ENCODE data around the gene EMP2.
"Not testable (repeated sequence)": the region's sequence is repeated elsewhere in the genome, so short reads cannot be mapped to it uniquely, and the experiment has no call there.

The EMP2 gene

GRCh38 chr16:10577305-10578202, 2.8 kb downstream of the EMP2 start:
- DNase-seq = no peak

GRCh38 chr16:10576390-10577304, 3.8 kb downstream of the EMP2 start:
- no peak for DNase-seq

DNA sequence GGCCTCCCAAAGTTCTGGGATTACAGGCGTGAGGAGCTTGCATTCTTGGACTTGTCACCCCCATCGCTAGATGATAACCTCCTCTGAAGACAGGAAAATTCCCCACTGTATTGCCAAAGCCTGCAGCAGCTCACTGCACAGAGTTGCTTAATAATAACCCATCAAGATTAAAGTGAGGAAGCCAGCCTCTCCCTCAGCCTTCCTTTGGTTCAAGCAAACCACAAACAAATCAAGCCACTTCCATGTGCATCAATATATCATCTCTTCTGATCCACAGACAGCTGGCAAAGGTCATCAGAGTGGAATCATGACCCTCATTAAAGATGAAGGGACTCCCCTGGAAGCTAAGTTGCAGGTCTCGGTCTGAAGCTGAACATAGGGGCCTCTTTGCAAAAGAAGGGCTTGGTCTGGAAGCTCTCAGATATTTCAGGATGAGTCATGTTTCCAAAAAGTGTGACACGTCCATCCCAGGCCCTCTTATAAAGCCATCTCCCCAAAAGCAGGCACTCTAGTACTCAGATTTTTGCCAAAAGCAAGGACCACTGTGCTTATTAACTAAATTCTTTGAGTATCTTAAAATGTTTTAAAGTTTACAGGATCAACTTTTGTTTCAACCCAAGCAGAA, 4.8 kb downstream of the EMP2 start:
- no peak for DNase-seq

- DNase-seq = no peak
Measured at GRCh38 chr16:10572611-10573010, 7.8 kb downstream of the EMP2 start.

DNA sequence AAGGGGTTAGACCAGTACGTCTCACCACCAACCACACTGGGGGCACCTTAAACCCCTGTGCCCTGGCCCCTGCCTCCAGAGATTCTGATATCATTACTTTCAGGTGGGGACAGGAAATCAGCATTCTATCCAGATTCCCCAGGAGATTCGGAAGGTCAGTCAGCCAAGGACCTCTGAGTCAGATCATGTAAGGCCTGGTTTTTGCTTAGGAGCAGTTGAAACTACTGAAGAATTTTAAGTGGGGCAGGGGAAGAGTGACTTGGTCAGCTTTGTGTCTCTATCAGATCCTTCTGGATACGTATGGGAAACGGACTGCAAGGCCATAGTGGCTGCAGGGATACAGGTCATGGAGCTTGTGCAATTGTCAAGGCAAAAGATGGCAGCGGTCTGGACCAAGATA, 9.0 kb downstream of the EMP2 start:
- no peak for DNase-seq

- DNase-seq = no peak
Measured at GRCh38 chr16:10569621-10570020, 10.8 kb downstream of the EMP2 start.

GRCh38 chr16:10566613-10567012, 13.8 kb downstream of the EMP2 start:
- no peak for DNase-seq

DNA sequence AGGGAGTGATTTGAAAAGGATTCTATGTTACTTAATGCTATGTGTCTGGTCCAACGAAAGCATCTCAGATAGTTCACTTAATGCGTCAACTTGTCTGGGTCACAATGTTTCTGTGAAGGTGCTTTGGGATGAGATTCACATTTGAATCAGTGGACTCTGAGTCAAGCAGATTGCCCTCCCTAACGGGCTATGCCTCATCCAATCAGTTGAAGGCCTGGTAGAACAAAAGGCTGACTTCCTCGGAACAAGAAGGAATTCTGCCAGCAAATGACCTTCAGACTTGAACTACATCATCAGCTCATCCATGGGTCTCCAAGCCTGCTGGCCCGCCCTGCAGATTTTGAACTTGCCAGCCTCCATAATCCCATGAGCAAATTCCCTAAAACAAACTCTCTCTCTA, 15.2 kb downstream of the EMP2 start:
- no peak for DNase-seq

DNA sequence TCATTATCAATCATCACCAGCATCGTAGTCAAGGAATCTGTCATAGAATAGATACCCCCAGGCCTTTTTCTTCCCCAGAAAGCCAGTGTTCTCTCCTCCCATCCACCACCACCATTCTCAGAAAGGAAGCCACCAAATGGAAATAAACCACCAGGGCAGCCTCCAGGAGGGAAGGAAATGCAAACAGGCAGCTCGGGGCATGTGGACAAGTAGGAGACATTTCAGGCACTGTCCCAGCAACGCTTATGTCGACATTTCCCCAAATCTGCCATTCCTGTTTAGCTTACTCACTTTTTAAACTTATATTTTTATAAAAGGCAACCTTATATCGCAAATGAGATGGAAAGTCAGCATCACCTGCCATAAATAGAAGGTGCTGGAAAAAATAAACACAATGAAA, 15.8 kb downstream of the EMP2 start:
- DNase-seq = no peak

- DNase-seq = no peak
Measured at GRCh38 chr16:10562361-10562899, 18.0 kb downstream of the EMP2 start.

DNA sequence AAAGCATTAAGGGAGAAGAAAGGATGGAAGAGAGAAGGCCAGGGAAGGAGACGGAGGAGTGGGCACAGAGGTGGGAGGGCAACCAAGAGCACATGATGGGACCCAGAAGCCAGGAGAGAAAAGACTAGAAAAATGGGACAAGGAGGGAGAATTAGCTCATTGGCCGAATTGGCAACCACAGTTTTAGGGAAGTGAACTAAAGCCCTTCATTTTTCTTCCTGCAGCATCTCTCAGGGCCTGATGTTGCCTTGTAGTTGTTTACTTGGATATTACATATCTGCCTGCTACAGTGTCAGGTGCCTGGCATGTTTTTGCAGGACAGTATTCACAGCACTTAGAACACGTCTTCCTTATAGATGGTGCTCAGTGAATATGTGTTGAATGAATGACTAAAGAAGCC, 19.0 kb downstream of the EMP2 start:
- no peak for DNase-seq

- DNase-seq = no peak
Measured at GRCh38 chr16:10561001-10561400, 19.4 kb downstream of the EMP2 start.

DNA sequence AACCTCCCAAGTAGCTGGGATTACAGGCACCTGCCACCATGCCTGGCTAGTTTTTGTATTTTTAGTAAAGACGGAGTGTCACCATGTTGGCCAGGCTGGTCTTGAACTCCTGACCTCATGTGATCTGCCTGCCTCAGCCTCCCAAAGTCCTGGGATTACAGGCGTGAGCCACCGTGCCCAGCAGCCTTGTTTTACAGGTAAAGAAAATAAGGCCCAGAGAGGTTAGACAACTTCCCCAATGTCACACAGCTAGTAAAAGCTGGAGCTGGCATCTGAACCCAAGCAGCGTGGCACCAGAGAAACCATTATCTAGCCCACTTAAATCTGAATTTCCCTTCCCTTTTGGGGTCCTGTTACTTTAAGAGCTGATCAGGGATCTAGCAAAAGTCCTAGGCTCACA, 20.6 kb downstream of the EMP2 start:
- DNase-seq = not testable (repeated sequence)

DNA sequence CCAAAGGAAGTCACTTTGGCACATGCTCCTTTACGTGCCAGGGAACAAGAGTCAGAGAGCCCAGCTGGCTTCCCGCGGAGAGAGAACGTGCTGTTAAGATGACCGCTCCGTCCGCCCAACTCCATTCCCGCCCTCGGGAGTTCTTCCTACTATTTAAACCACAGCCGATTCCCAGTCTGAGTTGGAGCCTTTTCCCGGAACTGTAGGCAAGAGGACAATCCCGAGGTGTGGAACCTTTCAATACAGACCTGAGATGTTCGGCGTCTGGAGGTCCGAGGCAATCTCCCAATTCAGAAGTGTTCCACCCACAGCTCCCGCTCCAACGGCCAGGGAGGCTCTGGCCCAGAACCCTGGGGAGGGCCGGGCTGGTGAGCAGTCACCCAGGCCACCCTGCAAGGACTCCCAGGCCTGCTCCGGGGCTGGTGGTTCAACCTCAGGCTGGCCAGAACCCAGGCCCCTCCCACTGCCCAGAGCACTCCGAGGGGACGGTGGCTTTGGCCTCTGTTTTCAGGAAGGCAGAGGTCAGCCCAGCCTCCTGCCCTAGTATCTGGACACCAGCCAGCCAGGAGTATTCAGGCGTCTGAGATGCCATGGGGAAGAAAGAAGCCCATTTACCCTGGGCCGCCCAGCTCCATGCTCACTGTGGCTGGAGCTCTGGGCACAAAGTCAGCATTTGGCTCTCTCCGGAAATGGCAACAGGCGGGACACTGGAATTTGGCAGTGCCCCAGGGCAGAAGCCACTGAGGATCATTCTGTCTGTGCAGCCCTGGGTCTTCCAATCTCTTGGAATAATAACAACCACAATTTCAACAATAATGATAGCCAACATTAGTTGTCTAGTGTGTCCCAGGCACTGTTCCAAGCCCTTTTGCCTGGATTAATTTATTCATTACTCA, 21.4 kb downstream of the EMP2 start:
- no peak for DNase-seq

- no peak for DNase-seq
Measured at GRCh38 chr16:10558305-10558704, 22.1 kb downstream of the EMP2 start.

DNA sequence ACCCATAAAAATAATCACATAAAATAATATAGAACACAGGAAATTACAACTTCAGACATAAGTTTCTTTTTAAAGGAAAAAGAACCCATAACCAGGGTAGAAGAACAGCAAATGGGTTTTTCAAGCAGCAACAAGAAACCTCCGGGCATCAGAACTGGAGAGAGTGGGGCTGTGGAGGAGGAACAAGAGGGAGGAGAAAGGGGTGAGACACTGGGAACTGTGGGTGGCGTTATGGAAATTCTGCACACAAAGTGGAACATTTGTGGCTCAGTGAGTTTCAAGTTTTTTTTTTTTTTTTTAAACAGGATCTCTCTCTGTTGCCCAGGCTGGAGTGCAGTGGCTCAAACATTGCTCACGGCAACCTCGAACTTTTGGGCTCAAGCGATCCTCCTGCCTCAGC, 22.6 kb downstream of the EMP2 start:
- no peak for DNase-seq

DNA sequence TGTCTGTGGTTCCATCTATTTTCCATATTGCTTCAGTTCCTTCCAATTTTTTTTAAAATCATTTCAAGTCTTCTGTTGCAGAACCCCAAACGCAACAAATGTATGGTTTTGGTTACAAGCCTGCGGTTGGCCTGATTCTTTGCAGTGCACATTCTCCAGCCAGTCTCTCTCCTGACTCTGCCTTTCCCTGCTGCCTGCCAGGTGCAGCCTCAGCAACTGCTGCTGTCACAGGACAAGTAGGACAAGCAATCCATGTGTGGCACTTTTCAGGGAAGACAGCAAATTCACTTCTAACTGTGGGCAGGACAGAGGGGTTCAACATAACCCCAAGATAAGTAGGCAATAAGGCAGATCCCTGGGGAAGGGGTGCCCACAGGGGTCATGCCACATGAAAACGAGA, 24.2 kb downstream of the EMP2 start:
- DNase-seq = no peak

GRCh38 chr16:10554569-10554968, 25.8 kb downstream of the EMP2 start:
- no peak for DNase-seq

DNA sequence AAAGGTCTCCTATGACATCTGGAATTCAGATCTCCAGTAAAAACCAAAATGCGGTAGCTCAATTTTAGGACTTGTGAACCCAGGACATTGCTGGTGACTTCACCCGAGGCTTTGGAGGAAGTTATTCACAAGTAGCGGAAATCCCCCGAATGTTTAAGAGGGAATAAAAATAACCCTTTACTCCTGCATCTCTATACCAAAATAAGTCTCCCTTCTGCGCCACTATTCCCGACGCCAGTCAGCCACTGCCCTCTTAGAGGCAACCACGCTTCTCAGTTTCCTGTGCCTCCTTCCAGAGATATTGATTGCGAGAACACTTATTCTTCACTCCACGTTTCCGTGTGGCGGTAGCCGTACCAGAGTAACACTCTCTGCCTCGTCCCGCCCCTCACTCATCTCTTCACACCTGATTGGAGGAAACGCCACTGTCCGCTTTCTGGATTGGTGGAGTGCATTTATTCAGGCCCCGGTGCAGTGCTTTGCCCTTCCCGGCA, 27.4 kb downstream of the EMP2 start:
- peak; percentile 1 to 57 (median 18) for DNase-seq

DNA sequence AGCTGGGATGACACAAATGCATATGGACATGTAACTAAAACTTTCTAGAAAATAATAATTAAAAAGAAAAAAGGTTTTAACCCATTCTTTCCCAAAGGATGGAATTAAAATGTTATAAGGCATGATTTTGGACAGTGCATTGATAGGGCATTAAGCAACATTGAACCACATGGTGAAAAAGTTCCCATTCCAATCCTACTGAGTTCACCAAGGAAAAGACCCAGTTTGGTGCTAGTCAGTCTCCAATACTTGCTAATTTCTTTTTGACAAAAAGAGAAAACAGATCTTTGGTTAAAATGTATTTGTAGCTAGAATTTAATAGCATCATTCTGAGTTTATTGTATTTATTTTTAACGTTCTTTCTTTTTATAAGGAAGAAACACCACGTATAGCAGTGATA, 28.1 kb downstream of the EMP2 start:
- no peak for DNase-seq

- DNase-seq = no peak
Measured at GRCh38 chr16:10551881-10552280, 28.5 kb downstream of the EMP2 start.

DNA sequence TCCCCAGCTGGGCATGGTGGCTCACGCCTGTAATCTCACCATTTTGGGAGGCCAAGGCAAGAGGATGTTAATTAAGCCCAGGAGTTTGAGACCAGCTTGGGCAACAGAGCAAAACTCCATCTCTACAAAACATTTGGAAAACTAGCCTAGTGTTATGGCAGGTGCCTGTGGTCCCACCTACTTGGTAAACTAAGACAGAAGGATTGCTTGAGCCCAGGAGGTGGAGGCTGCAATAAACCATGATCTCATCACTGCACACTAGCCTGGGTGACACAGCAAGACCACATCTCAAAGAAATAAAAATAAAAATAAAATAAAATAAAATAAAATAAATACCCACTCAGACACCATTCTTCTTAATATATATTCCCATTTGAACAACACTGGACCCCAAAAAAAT, 32.0 kb downstream of the EMP2 start:
- no peak for DNase-seq

All from stimulated activated naive CD4-positive, alpha-beta T cell (primary cell).